HG03460 (cell line): ENCODE data around the gene CFAP45.

Experiments used
- ATAC-seq: cut with Tn5 transposase; IDR thresholded peaks from one replicate; pipeline ENCODE4 v1.9.1; 2021; ENCODE audit not compliant: unreplicated experiment

Gene CFAP45

DNA sequence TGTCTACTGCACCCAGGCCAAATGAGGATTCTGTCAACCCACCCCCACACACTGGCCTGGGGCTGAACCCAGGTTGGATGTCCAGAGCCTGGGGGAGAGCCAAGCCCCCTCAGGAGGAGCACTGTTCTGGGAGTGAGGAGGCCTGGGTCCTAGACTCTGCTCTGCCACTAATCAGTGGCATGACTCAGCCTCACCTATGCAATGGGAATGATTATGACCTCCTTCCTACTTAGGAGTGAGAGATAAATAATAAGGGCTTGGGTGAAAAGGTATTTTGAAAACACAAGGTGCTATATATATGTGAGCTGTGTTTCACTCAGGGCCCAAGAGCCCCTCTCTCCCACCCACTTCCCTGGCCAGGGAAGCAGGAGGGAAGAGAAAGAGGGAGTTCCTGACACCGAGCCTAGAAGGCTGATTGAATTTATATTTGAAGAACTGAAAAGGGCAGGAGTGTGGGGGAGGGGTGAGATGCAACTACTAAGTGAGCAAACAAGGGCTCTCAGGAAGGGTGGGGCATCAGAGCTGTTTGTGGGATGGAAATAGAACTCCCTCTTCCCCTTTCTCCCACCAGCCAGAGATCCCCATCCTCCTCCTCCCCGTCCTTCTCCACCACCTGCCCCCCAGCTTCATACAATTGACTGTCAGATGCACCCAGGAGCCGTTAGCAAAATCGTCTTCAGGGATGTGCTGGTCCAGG, 37.2 kb upstream of the CFAP45 start:
- ATAC-seq = no peak

DNA sequence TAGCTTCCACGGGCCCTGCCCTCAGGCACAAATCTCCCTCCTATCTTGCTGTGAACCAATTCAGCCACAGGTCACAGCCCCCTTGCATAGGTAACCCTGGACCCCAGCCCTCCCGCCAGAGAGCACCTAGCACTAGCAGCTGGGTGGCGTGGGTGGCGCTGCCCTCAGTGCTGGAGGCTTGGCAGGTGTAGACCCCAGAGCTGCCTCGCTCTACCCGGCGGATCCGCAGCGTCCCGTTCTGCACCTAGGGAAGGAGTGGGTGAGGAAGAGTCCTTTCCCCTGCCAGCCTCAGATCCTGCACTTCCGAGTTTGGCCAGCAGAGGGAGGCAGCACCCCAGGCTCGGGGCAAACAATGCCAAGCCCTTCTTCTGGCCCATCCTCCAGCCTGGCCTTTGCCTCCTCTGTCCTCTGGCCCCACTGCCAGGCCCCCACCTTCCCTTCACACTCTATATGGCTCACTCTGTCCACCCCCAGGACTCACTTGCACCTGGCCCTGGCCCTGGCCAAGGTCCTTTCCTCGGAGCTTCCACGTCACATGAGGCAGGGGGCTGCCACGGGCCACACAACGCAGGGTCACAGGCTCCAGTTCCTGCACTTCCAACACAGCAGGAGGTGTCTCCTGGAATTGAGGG, 36.4 kb upstream of the CFAP45 start:
- ATAC-seq = no peak

DNA sequence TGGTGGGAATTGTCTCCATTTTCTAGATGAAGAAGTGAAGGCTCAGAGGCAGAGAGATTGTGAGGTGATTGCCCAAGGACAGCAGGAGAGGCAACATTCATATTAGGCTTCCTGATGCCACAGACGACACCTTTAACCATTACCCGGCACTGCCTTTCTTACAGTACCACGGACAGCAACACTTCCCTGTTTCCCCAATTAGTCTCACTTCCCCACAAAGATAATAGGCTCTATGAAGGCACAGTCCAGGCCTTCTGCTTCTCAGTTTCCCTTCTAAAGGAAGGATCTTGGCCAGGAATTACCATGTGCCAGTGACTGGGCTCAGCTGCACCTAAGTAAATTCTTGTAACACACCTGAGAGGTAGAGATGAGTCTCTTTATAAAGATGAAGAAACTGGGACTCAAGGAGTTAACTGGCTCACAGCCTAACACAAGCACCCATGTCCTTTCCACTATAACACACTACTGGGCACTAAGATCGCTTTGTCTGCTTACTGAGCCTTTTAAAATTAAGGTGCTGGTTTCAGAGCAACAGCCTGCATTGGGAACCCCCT, 35.8 kb upstream of the CFAP45 start:
- no peak for ATAC-seq

DNA sequence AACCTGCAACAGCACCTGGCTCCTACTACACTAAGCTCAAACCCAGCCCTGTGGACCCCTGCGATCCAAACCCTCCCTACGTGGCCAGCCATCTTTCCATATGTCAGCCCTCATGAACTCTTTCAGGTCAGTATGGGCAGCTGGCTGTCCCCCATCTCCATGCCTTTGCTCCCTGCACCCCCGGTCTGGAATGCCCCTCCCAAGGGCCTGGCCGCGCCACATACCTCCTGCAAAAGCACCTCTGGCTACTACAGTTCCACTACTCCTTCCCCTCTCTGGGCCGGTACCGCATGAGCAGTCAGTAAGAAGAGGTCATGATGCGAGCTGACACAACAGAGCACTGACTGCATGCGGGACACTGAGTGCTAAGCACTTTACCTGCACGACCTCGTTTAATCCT, 35.3 kb upstream of the CFAP45 start:
- ATAC-seq = no peak

GRCh38 chr1:159934136-159935039, 34.4 kb upstream of the CFAP45 start:
- no peak for ATAC-seq

- ATAC-seq = no peak
Measured at GRCh38 chr1:159933347-159933746, 33.4 kb upstream of the CFAP45 start.

GRCh38 chr1:159932296-159933285, 32.6 kb upstream of the CFAP45 start:
- no peak for ATAC-seq

GRCh38 chr1:159931795-159932173, 31.8 kb upstream of the CFAP45 start:
- ATAC-seq = no peak

DNA sequence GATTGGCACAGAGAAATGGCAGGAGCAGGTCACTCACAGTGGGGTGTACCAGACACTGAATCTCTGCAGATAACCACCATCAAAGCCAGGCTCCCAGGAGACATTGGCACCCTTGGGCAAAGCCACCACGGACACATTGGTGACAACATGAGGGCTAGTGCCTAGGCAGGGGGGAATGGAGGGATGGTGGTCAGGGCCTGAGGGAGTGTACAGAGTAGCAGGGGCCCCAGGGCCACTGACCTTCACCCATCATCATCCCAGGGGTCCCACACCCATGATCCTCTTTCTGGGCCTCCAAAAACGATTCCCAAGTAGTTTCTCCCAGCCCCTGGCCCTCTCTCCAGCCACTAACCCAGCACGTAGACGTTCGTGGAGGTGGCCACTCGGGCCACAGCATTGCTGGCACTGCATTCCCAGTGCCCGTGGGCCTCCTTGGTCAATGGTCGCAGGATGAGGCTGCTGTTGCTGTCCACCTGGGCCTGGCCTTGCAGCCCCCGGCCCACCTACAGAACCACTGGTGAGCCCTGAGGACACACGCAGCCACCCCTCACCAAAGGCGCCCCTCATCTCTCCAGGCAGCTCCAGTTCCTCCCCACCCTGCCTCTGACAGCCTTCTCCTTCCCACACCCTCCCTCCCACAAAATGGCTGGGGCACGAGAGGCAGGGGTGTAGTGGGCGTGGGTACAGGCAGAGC, 31.3 kb upstream of the CFAP45 start:
- no peak for ATAC-seq

GRCh38 chr1:159930634-159931033, 30.7 kb upstream of the CFAP45 start:
- ATAC-seq = no peak

GRCh38 chr1:159930216-159930615, 30.3 kb upstream of the CFAP45 start:
- no peak for ATAC-seq

DNA sequence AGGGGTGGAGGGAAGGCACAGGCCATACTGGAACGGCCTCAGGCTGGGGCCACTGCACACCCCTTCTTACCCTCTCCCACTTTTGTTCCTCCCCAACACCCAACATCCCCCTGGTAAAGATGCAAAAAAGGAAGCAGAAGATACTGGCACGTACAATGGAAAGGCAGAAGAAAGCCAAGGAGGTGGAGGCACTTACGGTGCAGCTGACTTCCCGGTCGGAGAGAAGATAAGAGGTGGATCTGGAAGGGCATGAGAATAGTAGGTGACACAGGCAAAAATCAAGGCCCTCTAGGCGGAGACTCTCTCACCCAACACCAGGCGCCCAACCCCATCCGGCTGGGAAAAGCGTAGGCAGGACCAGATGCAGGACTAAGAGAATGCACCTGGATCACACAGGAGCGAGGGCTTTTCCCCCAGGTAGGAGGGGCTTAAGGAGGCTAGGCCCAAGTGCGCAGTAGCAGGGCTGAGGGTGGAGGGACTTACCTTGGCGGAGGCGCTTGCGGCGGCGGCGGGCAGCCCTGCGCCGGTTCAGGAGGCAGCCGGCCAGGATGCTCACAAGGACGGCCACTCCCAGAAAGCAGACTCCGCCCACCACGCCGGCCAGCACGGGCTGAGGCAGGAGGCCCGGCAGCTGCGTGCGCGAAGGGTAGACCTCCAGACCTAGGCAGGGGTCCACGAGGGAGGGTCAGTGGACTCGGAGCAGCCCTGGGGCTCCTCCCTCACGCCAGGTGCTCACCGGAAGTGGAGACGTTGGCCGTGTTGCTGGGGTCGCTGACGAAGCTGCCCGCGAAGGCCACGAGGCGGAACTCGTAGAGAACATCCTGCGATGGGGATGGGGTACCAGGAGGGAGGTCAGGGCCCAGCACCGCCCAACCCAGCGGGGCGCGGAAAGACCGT, 29.4 kb upstream of the CFAP45 start:
- ATAC-seq = no peak

- ATAC-seq = no peak
Measured at GRCh38 chr1:159928491-159929050, 28.6 kb upstream of the CFAP45 start.

GRCh38 chr1:159927849-159928431, 28.0 kb upstream of the CFAP45 start:
- no peak for ATAC-seq

DNA sequence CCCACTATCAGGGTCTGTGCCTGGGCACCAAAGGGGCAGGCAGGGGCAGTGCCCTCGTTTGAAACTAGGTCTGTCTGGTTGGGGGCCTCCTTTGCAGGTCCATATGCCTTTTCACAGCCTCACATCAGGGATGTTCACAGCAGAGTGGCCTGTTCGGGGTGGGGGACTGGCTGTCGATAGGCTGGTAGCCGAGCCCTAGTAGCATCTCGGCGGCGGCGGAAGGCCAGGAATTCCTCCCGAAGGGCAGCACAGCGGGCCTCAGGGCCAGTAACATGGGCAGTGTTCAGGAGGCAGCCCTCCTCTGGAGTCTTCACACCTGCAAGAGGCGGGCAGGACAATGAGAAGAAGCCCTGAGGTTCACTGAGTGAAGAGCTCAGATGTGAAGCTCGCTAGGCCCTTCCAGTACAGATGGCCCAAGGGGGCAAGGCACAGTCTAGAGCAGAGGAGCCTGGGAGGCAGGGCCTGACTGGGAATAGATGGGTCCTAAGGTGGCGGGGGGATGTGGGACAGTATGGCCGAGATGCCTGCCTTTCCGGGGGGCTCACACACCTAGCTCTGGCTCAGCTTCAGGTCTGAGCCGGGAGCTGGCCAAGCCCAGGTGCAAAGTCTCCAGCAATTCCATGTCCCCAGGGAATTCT, 27.4 kb upstream of the CFAP45 start:
- ATAC-seq = no peak

DNA sequence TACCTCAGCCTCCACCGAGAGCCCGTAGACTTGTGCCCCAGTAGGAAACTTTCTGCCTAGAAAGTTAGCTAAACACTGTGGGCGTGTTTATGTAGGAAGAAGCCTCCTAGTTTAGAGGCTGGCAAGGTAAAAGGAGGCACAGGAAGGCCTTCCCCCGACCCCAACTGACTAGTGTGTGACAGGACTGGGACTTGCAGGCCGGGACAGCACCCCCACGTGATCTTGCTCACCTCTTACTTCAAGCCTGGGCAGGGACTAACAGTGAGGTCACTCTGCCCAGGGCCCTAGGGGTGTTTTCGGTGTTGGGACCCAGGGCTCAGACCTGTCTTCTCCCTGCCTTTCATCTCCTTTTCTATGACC, 25.7 kb upstream of the CFAP45 start:
- ATAC-seq = no peak

DNA sequence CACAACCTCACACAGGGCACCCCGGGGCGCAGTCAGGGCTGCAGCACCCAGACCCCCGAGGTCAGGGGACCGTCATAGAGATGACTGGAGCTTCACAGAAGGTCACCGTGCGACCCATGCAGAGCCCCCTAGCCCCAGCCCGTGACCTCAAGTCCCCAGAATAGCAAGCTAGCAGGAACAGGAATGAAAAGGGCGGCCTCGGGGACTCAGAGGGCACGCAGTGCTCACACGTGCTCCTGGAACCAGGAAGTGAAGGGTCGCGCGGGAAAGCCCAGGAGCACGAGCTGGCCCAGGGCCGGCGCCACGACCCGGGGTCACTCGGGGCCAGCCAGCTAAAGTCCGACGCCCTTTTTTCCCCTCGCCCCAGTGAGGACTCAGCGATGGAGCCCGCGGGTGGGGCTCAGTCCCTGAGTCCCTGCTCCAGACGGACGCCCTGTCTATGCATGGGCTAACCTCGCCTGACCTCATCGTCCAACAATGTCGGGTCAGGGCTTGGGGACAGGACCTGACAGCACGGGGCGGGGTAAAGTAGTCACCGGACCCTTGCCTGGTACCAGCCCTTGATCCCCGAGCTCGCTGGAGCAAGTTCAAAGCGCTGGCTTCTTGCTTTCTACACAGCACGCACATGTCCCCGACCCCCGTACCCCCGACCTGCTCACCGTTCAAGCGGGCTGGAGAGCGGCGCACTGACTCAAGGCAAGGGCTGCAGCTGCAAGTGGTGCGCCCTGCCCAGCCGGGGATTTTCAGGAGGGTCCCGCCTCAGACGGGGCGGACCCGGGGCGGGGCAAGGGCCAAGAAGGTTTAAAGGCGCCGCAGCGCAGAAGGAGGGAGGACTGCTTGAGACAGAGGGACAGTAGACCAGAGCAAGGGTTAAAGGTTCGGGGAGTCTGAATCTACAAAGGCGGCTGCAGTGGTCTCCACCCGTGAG, 25.1 kb upstream of the CFAP45 start, which contains the start of gene TAGLN2:
TAGLN2 (minus strand) TSS at position 717 of the 928 bp plus-strand sequence. CDS start 4,998 bp downstream, outside the sequence.
- peak; percentile 51 for ATAC-seq
